ENCODE measurements around the gene FAM168B.

- no peak for TF ChIP-seq CTCF (IDR thresholded peaks at IDR 0.05)
- no peak for TF ChIP-seq POLR2AphosphoS5 (IDR thresholded peaks at IDR 0.05)
- TF ChIP-seq POLR2A (IDR thresholded peaks at IDR 0.05) = no peak
Measured at GRCh38 chr2:131052741-131053263, 40.5 kb downstream of the FAM168B start.

All from suprapubic skin (tissue), 4 donors.